PC-9 (cell line): Measurements from ENCODE around the gene MMP15. TPM values are rescaled to one million over a fixed set of nuclear protein-coding genes. Genes with fewer than 3 reads are reported as not detected.

Experiments
- BruUV-seq: library from RNA; stranded (reverse); fragments of 400-500 nt; replicated peaks from 2 replicates; lab custom pipeline; 2021; lab: Mats Ljungman, UMichigan
- CTCF ChIA-PET: fragments of 300-600 bp; sonication (Branson Sonifier 250); formaldehyde crosslinking; loops from one replicate; lab custom pipeline; 2022; ENCODE audit warnings: antibody characterized with exemption; lab: Charles Lee
- POLR2A ChIA-PET: fragments of 300-600 bp; sonication (Branson Sonifier 250); formaldehyde crosslinking; loops from one replicate; lab custom pipeline; 2022; ENCODE audit warnings: antibody characterized with exemption; ENCODE audit not compliant: unreplicated experiment; lab: Charles Lee
- DNase-seq, 2 experiments: peaks; one replicate each; pipeline versions ENCODE4 v3.0.0 to v3.0.0-alpha.2; 2015 to 2022; ENCODE audit warnings: mixed read lengths in 1 of 2
- H2AFZ ChIP-seq: fragments of 200-600 bp; sonication (generic); 2 replicates; pipeline ENCODE4 v1.8.1; 2017; ENCODE audit warnings: antibody characterized with exemption
- H3F3A ChIP-seq: fragments of 200-600 bp; sonication (generic); 2 replicates; pipeline ENCODE4 v1.8.1; 2017; ENCODE audit warnings: antibody characterized with exemption, mild to moderate bottlenecking, low read depth; ENCODE audit not compliant: insufficient read depth
- H3K27ac ChIP-seq: fragments of 200-600 bp; sonication (generic); 2 replicates; pipeline ENCODE4 v1.6.1; 2016; ENCODE audit warnings: mixed run types
- H3K27me3 ChIP-seq: fragments of 200-600 bp; sonication (generic); 2 replicates; pipeline ENCODE4 v1.6.1; 2016; ENCODE audit warnings: low read depth, mixed run types; ENCODE audit not compliant: insufficient read depth
- H3K36me3 ChIP-seq: fragments of 200-600 bp; sonication (generic); 2 replicates; pipeline ENCODE4 v1.6.1; 2016; ENCODE audit warnings: low read depth, mixed run types
- H3K4me1 ChIP-seq: fragments of 200-600 bp; sonication (generic); replicated peaks from 2 replicates; pipeline ENCODE4 v1.6.1; 2016; ENCODE audit warnings: mixed run types; ENCODE audit not compliant: insufficient read depth
- H3K4me2 ChIP-seq: fragments of 200-600 bp; sonication (generic); 2 replicates; pipeline ENCODE4 v1.6.1; 2017; ENCODE audit warnings: mixed run types
- H3K4me3 ChIP-seq: fragments of 200-600 bp; sonication (generic); 2 replicates; pipeline ENCODE4 v1.6.1; 2016; ENCODE audit warnings: mixed run types
- H3K79me2 ChIP-seq: fragments of 200-600 bp; sonication (generic); 2 replicates; pipeline ENCODE4 v1.6.1; 2017; ENCODE audit warnings: low read depth, mixed run types
- H3K9me2 ChIP-seq: fragments of 200-600 bp; sonication (generic); 2 replicates; pipeline ENCODE4 v1.8.1; 2017; ENCODE audit warnings: mild to moderate bottlenecking; ENCODE audit not compliant: insufficient read depth
- H3K9me3 ChIP-seq: fragments of 200-600 bp; sonication (generic); 2 replicates; pipeline ENCODE4 v1.8.1; 2016; ENCODE audit warnings: low read depth; ENCODE audit not compliant: insufficient read depth
- H4K20me1 ChIP-seq: fragments of 200-600 bp; sonication (generic); 2 replicates; pipeline ENCODE4 v1.8.1; 2017; ENCODE audit not compliant: insufficient read depth
- EZH2 ChIP-seq: fragments of 200-600 bp; sonication (generic); IDR thresholded peaks from 2 replicates; pipeline ENCODE4 v1.8.0; 2017; ENCODE audit warnings: antibody characterized with exemption, low read depth
- intact Hi-C: fragments of 100-400 bp; cut with micrococcal nuclease; formaldehyde crosslinking; loops from one replicate; pipeline ENCODE4 v1.10.0; 2022; ENCODE audit not compliant: unreplicated experiment
- total RNA-seq: library from RNA; stranded (reverse); gene quantifications from 2 replicates; pipeline ENCODE4 v1.2.3, GENCODE V29; 2021
- TF ChIP-seq, protein P1 (sequence below): fragments of 200-600 bp; sonication (generic); conservative IDR thresholded peaks from 2 replicates; pipeline ENCODE4 v1.6.1; 2017; ENCODE audit warnings: mixed run types, antibody characterized with exemption, mild to moderate bottlenecking, moderate library complexity

MMP15 gene
- total RNA-seq, 1 experiment from 2014 or later, result 20.1 TPM

DNA sequence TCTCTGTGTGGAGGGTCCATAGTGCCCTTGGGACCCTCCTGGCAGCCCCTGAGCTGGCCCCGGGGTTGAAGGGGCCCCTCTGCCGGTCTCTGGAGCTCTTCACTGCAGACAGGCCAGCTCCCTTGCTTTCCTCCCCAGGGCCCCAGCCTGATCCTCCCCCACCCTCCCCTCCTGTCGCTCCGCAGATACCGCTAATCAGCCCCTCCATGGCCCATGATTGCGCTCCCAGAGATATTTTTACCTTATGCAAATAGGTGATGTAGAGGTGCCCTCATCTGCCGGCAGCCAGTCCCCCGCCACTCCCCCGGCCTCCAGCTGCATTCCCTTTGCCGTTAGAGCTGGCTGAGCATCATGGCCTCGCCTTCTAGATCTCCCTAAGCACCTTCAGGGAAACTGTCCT, 9.2 kb downstream of the MMP15 start:
- ChIA-PET CTCF (no interaction called here), POLR2A (no interaction called here)
- Histone ChIP-seq H3K79me2 (0 out of 2 replicates have a peak, but pooled peaks cover 5% of the 10 kb centered on the region), H4K20me1 (peaks cover 5% of the 10 kb centered on the region; the same call in 1 of the 2 replicates), H3K9me2 (no peaks in the 10 kb centered on the region), H3F3A (no peaks in the 10 kb centered on the region), H3K4me2 (no peak overlapping the region), H3K36me3 (no peaks in the 10 kb centered on the region), H2AFZ (no peak overlapping the region), H3K27me3 (no peaks in the 10 kb centered on the region), H3K27ac (no peak overlapping the region), H3K9me3 (no peaks in the 10 kb centered on the region), H3K4me1 (no peaks in the 10 kb centered on the region), H3K4me3 (no peak overlapping the region)
- no TSS peak for BruUV-seq
- TF ChIP-seq, protein P1, sequence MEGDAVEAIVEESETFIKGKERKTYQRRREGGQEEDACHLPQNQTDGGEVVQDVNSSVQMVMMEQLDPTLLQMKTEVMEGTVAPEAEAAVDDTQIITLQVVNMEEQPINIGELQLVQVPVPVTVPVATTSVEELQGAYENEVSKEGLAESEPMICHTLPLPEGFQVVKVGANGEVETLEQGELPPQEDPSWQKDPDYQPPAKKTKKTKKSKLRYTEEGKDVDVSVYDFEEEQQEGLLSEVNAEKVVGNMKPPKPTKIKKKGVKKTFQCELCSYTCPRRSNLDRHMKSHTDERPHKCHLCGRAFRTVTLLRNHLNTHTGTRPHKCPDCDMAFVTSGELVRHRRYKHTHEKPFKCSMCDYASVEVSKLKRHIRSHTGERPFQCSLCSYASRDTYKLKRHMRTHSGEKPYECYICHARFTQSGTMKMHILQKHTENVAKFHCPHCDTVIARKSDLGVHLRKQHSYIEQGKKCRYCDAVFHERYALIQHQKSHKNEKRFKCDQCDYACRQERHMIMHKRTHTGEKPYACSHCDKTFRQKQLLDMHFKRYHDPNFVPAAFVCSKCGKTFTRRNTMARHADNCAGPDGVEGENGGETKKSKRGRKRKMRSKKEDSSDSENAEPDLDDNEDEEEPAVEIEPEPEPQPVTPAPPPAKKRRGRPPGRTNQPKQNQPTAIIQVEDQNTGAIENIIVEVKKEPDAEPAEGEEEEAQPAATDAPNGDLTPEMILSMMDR, result no peak
- no peak for DNase-seq
- intact Hi-C loops, result no loop called here

DNA sequence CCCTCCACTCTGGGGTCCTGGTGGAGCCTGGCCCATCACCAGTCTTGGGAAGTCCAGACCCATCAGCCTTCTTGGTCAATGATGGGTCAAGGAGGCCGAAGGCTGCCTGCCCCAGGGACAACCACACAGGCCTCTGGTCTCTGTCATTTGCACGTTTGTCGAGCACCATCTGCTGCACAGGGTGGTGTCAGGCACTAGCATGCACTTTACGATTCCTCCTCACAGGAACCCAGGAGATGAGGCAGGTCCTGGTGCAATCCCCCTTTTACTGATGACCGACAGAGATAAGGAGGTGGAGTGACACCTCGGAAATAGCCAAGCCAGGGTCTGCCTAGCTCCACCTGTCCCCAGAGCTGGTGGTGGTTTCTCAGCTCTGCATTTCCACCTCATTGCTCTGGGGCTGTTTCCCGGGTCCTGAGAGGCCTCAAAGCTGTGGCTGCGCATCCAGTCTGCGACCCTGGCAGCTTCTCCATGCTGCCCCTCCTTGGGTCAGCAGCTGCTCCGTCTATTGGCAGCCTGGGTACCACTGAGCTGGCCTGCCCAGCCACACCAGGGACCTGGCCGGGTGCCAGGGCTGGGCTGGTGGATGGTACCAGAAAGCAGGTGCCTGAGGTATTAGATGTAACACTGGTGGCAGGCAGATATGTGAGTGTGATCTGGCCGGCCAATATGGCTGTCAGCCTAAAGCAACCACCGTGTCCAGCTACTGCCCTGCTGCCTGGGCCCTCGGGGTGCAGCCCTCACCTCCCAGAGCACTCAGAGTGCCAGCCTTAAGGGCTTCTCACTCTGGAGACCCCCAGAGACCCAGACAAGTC, 10.0 kb downstream of the MMP15 start:
- Histone ChIP-seq H3K9me3 (no peaks in the 10 kb centered on the region), H3K36me3 (no peaks in the 10 kb centered on the region), H3K27ac (no peak overlapping the region), H3K79me2 (0 out of 2 replicates have a peak, but pooled peaks cover 4% of the 10 kb centered on the region), H3F3A (no peaks in the 10 kb centered on the region), H3K27me3 (no peaks in the 10 kb centered on the region), H3K9me2 (no peaks in the 10 kb centered on the region), H3K4me2 (no peak overlapping the region), H2AFZ (no peak overlapping the region), H4K20me1 (peaks cover 5% of the 10 kb centered on the region; the same call in 1 of the 2 replicates), H3K4me1 (no peaks in the 10 kb centered on the region), H3K4me3 (no peak overlapping the region)
- no peak for TF ChIP-seq EZH2
- TF ChIP-seq, protein P1, result no peak
- ChIA-PET CTCF (no interaction called here), POLR2A (no interaction called here)
- intact Hi-C loops, result no loop called here
- DNase-seq, result peak in 1 of 2 experiments; percentile 18
- no TSS peak for BruUV-seq

DNA sequence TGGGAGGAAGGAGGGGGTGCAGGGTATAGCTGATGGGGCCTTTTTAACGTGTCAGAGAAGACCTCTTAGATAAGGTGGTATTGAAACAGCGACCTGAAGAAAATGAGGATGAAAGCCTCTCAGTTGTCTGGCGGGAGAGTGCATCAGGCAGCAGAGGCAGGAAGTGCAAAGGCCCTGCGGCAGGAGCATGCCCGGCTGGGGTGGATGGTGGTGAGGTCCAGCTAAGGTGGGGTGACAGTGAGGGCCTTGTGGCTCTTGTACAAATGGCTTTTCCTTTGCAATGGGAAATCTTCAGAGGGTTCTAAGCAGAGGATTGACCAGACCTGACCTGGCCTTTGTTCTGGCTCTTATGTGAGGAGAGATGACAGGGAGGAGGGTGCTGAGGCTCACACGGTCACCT, 11.4 kb downstream of the MMP15 start:
- Histone ChIP-seq H3F3A (no peaks in the 10 kb centered on the region), H3K79me2 (no peaks in the 10 kb centered on the region), H3K4me3 (no peak overlapping the region), H3K36me3 (no peaks in the 10 kb centered on the region), H4K20me1 (peaks cover 5% of the 10 kb centered on the region; the same call in 1 of the 2 replicates), H3K9me2 (no peaks in the 10 kb centered on the region), H3K9me3 (no peaks in the 10 kb centered on the region), H3K27ac (no peak overlapping the region), H2AFZ (no peak overlapping the region), H3K27me3 (no peaks in the 10 kb centered on the region), H3K4me1 (no peaks in the 10 kb centered on the region), H3K4me2 (no peak overlapping the region)
- BruUV-seq, result no TSS peak
- CTCF ChIA-PET, result no interaction called here
- POLR2A ChIA-PET, result no interaction called here
- intact Hi-C loops, result no loop called here
- TF ChIP-seq, protein P1, result no peak
- no peak for TF ChIP-seq EZH2
- DNase-seq, result peak in 1 of 2 experiments; percentile 8
